ENCODE measurements around the gene SPA17. TPM values are rescaled to one million over a fixed set of nuclear protein-coding genes. Genes with fewer than 3 reads are reported as not detected.
A peak's percentile ranks its signal among the peaks of the same experiment; 100 is the strongest.

SPA17 gene
- total and polyA plus RNA-seq, 2 of the 4 experiments (the other 2 are of a cell fraction): 9.9 to 10.6 TPM

- dilution Hi-C loops (cut with HindIII; ENCODE audit: low sequenced_read_pairs, unreplicated experiment) (no loop called here), in situ Hi-C loops (cut with MboI; ENCODE audit: low sequenced_read_pairs) (loop anchor here (5.0 to 25.0 kb wide), 2 partner anchors 90 to 740 kb away; partner anchors contain the start of gene ESAM)
Measured at GRCh38 chr11:124672536-124673215, 1.0 kb upstream of the SPA17 start.

More at GRCh38 chr11:124672536-124673215, 1.0 kb upstream of the SPA17 start:
- H3K4me2 ChIP-seq (ENCODE audit: low read depth, low read length): peak overlapping the region; percentile 89
- no peaks in the 10 kb centered on the region for H3K9me3 ChIP-seq (ENCODE audit: control insufficient read depth, insufficient read depth, low read length)
- TF ChIP-seq SMC3 (IDR thresholded peaks at IDR 0.05; ENCODE audit: low read depth, low read length) (no peak), MXI1 (IDR thresholded peaks at IDR 0.05; ENCODE audit: borderline replicate concordance, low read depth, low read length) (no peak)
- H2AK9ac ChIP-seq (replicated peaks; ENCODE audit: low read depth, low read length, poor library complexity): no peak overlapping the region
- peak overlapping the region; percentile 58; the same call in 1 of the 2 replicates for H3K56ac ChIP-seq (ENCODE audit: extremely low read depth, insufficient read depth, low read length)
- WGBS, 2 experiments (ENCODE audit: extremely low coverage in 2 of 2, insufficient read length in 1 of 2): no CpG with 5 or more reads among the region's 7 CpGs
- H3K9ac ChIP-seq (ENCODE audit: low read depth, low read length): peak overlapping the region; percentile 83
- no peak overlapping the region for H2BK5ac ChIP-seq (ENCODE audit: low read depth, low read length, poor library complexity, severe bottlenecking)
- H4K5ac ChIP-seq (ENCODE audit: low read depth, low read length): no peak overlapping the region
- no peak for DNase-seq
- H3K36me3 ChIP-seq (ENCODE audit: control insufficient read depth, insufficient read depth, low read length): no peaks in the 10 kb centered on the region; the same call in 1 of the 2 replicates
- intact Hi-C loops (cut with micrococcal nuclease): loop anchor here (1.0 to 10.0 kb wide), 4 partner anchors 72 to 165 kb away; partner anchors contain the start of gene MSANTD2
- ChIA-PET CTCF (no interaction called here), POLR2A (ENCODE audit: unreplicated experiment) (interaction anchor here (0.6 kb wide), 1 partner anchor 123 kb away, joined by 3 read pairs; no protein-coding TSS in a partner anchor)
- no peak overlapping the region for H2BK15ac ChIP-seq (ENCODE audit: low read depth, low read length)
- peaks cover 4% of the 10 kb centered on the region; the same call in 1 of the 2 replicates for H3K9me1 ChIP-seq (ENCODE audit: insufficient read depth, low read length)
- H3K79me1 ChIP-seq (ENCODE audit: low read depth in 1 of 2, low read length in 2 of 2): peaks cover 10 to 20% of the 10 kb centered on the region in 2 experiments; a peak in 3 of 4 replicates
- no peak overlapping the region for H3K18ac ChIP-seq (ENCODE audit: low read depth, low read length)
- H4K20me1 ChIP-seq (ENCODE audit: insufficient read depth, low read length): no peaks in the 10 kb centered on the region
- no TSS peak for BruUV-seq (replicated peaks)
- no peak for ATAC-seq (ENCODE audit: low read depth)
- no peaks in the 10 kb centered on the region for H3K27me3 ChIP-seq (ENCODE audit: control insufficient read depth, insufficient read depth, low read length)
- H3K4ac ChIP-seq (ENCODE audit: low read depth, low read length): peak overlapping the region; percentile 83
- peak overlapping the region; percentile 72 for H3K23ac ChIP-seq (ENCODE audit: low read depth, low read length)
- peak overlapping the region; percentile 77; the same call in 1 of the 2 replicates for H3K27ac ChIP-seq (ENCODE audit: insufficient read depth, low read length)
- peak overlapping the region; percentile 60; the same call in 1 of the 2 replicates for H3K14ac ChIP-seq (replicated peaks; ENCODE audit: low read depth, low read length)
- no peak overlapping the region for H2BK120ac ChIP-seq (ENCODE audit: low read depth, low read length)
- H4K91ac ChIP-seq (ENCODE audit: insufficient read depth, low read depth, low read length): no peak overlapping the region
- no peak overlapping the region for H2BK20ac ChIP-seq (ENCODE audit: low read depth, low read length)
- H2AFZ ChIP-seq (replicated peaks; ENCODE audit: low read length, poor library complexity): no peak overlapping the region
- H3K4me1 ChIP-seq (ENCODE audit: control insufficient read depth, insufficient read depth, low read length): peaks cover 9% of the 10 kb centered on the region
- peak overlapping the region; percentile 60 for H2AK5ac ChIP-seq (ENCODE audit: low read depth, low read length)
- H3K4me3 ChIP-seq (ENCODE audit: insufficient read depth, low read depth, low read length): peak overlapping the region; percentile 83
- peak overlapping the region; percentile 46 to 70; a peak in 2 of 4 replicates for H4K8ac ChIP-seq (ENCODE audit: low read depth in 2 of 2, low read length in 2 of 2)
